Psoas muscle (tissue), 8 donors: ENCODE measurements around the gene C18orf32. TPM values are rescaled to one million over a fixed set of nuclear protein-coding genes. Genes with fewer than 3 reads are reported as not detected.

Source experiments
- ATAC-seq, 4 donors: fragments of 200-7000 bp; cut with Tn5 transposase; one replicate each; pipeline ENCODE4 v1.9.1; 2020; ENCODE audit warnings: moderate library complexity in 3 of 4, mild to moderate bottlenecking in 2 of 4
- DNase-seq, 2 donors: peaks; one replicate each; pipeline ENCODE4 v3.0.0-alpha.2; 2020
- H3K27ac ChIP-seq: fragments of 200-600 bp; one replicate; pipeline ENCODE4 v1.8.0; 2022
- H3K27me3 ChIP-seq, 3 donors: fragments of 200-600 bp in 1 of 3; one replicate each; pipeline versions ENCODE4 v1.6.1 to v1.8.0; 2013 to 2022; ENCODE audit warnings: low read length in 2 of 3, mild to moderate bottlenecking in 2 of 3, moderate library complexity in 1 of 3; ENCODE audit not compliant: insufficient read depth in 3 of 3
- H3K36me3 ChIP-seq, 2 donors: fragments of 200-600 bp in 1 of 2; one replicate each; pipeline versions ENCODE4 v1.6.1 to v1.8.0; 2013 to 2022; ENCODE audit warnings: low read depth in 1 of 2, mild to moderate bottlenecking in 1 of 2, moderate library complexity in 1 of 2; ENCODE audit not compliant: insufficient read depth in 1 of 2
- H3K4me1 ChIP-seq: fragments of 200-600 bp; one replicate; pipeline ENCODE4 v1.8.0; 2022
- H3K4me3 ChIP-seq: fragments of 200-600 bp; one replicate; pipeline ENCODE4 v1.8.0; 2022; ENCODE audit warnings: mild to moderate bottlenecking
- H3K9me3 ChIP-seq: fragments of 200-600 bp; one replicate; pipeline ENCODE4 v1.8.0; 2022
- WGBS, 3 donors: extraction: QIAGEN DNeasy Blood & Tissue Kit; methylation state at CpG; one replicate each; pipeline versions ENCODE4 v1.1.6 to v1.1.7; 2013; 5-methylcytosine and 5-hydroxymethylcytosine counted together
- intact Hi-C, 2 donors: fragments of 100-400 bp; cut with DNase I; formaldehyde crosslinking; loops; one replicate each; pipeline versions ENCODE4 v1.11.0 to v1.14.2; 2022
- polyA plus RNA-seq, 3 donors: library from polyadenylated mRNA; stranded (reverse); fragments of 200-250 nt; gene quantifications; one replicate each; pipeline ENCODE4 v1.2.3, GENCODE V29; 2013
- total RNA-seq, 4 donors: library from RNA; stranded (reverse); fragmentation: NEBNext Ultra II Directional in 2 of 4; extraction: Animal tissue kit (Norgen Biotek cat#: 25700) in 2 of 4; gene quantifications; one replicate each; pipeline versions ENCODE4 v1.2.1 to v1.2.4, GENCODE V29; 2021 to 2023
- TF ChIP-seq, protein P1 (sequence below): fragments of 200-600 bp; IDR thresholded peaks from one replicate; pipeline ENCODE4 v1.8.0; 2022; ENCODE audit warnings: antibody characterized with exemption
- donor health status: healthy with polysubstance abuse.
- donor health status: DM: no; HTN: no; CAD: no; lungs with moderate emphysema.
- donor health status: Bipolar disorder and iron deficiency.
- donor health status: healthy.
- donor health status: DM: yes; HTN: yes; CAD: no.
- donor health status: DM: no; HTN: no; CAD: no.
- donor health status: DM: no; HTN: no; CAD: no.
- donor health status: DM: yes; HTN: yes; CAD: no.

The C18orf32 gene
- total and polyA plus RNA-seq, 7 donors: 25.7 to 75.9 (median 39.6) TPM

GRCh38 chr18:49447810-49448745, 39.0 kb downstream of the C18orf32 start:
- no peak for DNase-seq
- Histone ChIP-seq H3K27me3 (no peaks in the 10 kb centered on the region), H3K36me3 (peaks cover 0 to 5% of the 10 kb centered on the region in 2 donors), H3K4me3 (no peak overlapping the region), H3K4me1 (peaks cover 11% of the 10 kb centered on the region), H3K9me3 (peaks cover 35% of the 10 kb centered on the region), H3K27ac (no peak overlapping the region)
- peak; percentile 61 to 81 (median 77) for ATAC-seq
- intact Hi-C loops: loop anchor here in 1 of 2 donors (10.0 kb wide), 2 partner anchors 63 to 773 kb away; no protein-coding TSS in a partner anchor
- TF ChIP-seq, protein P1, sequence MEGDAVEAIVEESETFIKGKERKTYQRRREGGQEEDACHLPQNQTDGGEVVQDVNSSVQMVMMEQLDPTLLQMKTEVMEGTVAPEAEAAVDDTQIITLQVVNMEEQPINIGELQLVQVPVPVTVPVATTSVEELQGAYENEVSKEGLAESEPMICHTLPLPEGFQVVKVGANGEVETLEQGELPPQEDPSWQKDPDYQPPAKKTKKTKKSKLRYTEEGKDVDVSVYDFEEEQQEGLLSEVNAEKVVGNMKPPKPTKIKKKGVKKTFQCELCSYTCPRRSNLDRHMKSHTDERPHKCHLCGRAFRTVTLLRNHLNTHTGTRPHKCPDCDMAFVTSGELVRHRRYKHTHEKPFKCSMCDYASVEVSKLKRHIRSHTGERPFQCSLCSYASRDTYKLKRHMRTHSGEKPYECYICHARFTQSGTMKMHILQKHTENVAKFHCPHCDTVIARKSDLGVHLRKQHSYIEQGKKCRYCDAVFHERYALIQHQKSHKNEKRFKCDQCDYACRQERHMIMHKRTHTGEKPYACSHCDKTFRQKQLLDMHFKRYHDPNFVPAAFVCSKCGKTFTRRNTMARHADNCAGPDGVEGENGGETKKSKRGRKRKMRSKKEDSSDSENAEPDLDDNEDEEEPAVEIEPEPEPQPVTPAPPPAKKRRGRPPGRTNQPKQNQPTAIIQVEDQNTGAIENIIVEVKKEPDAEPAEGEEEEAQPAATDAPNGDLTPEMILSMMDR: peak; percentile 47
- WGBS, 3 donors: 61 to 71% (median 70%) methylated on average over 3 of the region's 3 CpGs

GRCh38 chr18:49446481-49446880, 40.6 kb downstream of the C18orf32 start:
- peaks cover 16% of the 10 kb centered on the region for H3K4me1 ChIP-seq
- H3K27ac ChIP-seq: no peak overlapping the region
- ATAC-seq: peak in 2 of 4 donors; percentile 36 to 42
- H3K9me3 ChIP-seq: peaks cover 35% of the 10 kb centered on the region
- H3K36me3 ChIP-seq: no peaks in the 10 kb centered on the region
- H3K4me3 ChIP-seq: no peak overlapping the region
- intact Hi-C loops: loop anchor here in 1 of 2 donors (10.0 kb wide), 2 partner anchors 62 to 772 kb away; no protein-coding TSS in a partner anchor
- no peaks in the 10 kb centered on the region for H3K27me3 ChIP-seq
- no peak for DNase-seq
- 33 to 66% (median 34%) methylated on average over 5 of the region's 5 CpGs for WGBS, 3 donors
- TF ChIP-seq, protein P1: no peak

GRCh38 chr18:49444581-49444980, 42.5 kb downstream of the C18orf32 start:
- intact Hi-C loops: loop anchor here in 1 of 2 donors (10.0 kb wide), 2 partner anchors 60 to 770 kb away; no protein-coding TSS in a partner anchor
- ATAC-seq: no peak
- TF ChIP-seq, protein P1: no peak
- no peak for DNase-seq
- 66 to 75% (median 68%) methylated on average over 3 of the region's 3 CpGs for WGBS, 3 donors
- Histone ChIP-seq H3K27me3 (no peaks in the 10 kb centered on the region), H3K9me3 (peaks cover 19% of the 10 kb centered on the region), H3K36me3 (no peaks in the 10 kb centered on the region), H3K4me3 (no peak overlapping the region), H3K4me1 (peaks cover 17% of the 10 kb centered on the region), H3K27ac (no peak overlapping the region)

DNA sequence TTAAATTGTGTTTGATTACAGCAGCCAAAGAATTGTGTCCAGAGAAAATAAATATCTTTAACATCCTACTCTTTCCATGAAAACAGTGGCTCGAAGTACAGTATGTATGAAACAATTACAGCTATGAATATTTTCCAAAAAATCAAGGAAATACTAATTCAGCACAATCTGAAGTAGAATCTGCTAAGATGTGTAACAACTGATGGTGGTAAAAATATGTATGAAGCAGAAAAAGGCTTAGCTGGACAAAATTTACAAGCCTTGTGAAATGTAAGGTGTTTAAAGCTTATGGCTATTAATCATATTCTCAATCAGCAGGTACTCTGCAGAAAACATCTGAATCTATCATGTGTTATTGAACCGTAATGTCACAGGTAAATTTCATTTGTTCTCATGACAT, 43.2 kb downstream of the C18orf32 start:
- intact Hi-C loops: loop anchor here in 1 of 2 donors (10.0 kb wide), 2 partner anchors 59 to 769 kb away; no protein-coding TSS in a partner anchor
- DNase-seq (no peak), ATAC-seq (no peak)
- WGBS, 3 donors: 77 to 88% (median 82%) methylated on average over 2 of the region's 2 CpGs
- TF ChIP-seq, protein P1: no peak
- H3K27ac ChIP-seq: no peak overlapping the region
- H3K4me3 ChIP-seq: no peak overlapping the region
- H3K9me3 ChIP-seq: peaks cover 11% of the 10 kb centered on the region
- H3K27me3 ChIP-seq: no peaks in the 10 kb centered on the region
- H3K36me3 ChIP-seq: no peaks in the 10 kb centered on the region
- peaks cover 20% of the 10 kb centered on the region for H3K4me1 ChIP-seq
